NCI-H187 (cell line): ENCODE measurements around the gene PKP1.

ENCODE experiments used
- DNase-seq, 2 experiments: peaks; one replicate each; lab custom pipeline; 2025; lab: John Stamatoyannopoulos, UW

The PKP1 gene

DNA sequence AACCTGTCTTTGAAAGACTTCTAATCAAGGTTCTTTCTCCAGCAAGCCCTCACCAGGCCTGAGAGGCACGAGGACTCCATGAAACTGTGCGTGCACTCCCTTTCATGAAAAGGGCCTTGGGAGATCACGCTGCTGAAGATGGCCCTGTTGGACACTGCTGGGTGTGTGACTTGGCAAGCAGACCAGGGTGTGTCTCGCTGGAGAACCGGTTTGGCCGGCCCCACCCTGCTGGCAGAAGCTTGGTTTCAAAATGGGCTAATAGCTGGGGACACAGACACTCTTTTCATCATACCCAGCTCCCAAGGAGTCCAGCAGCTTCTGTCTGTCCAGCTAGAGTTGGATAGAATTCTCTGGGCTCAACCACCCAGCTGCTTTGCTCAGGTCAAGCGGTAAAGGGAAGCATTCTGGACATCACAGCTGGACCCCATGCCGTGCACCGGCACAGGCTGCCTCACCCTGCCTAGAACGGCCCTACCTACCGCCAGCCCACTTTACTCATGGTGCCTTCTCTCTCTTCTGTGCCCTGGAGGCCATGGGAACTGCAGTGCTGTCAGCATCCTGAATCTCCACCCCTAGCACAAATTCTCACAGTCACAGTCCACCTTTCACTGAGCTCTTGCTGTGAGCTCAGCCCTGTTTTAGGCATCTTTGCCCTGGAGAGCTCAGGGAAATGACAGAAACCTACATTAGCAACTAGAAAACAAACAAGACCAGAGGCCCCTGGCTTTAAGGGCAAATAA is 24.6 kb downstream of the PKP1 start:
- DNase-seq, result no peak

GRCh38 chr1:201309416-201309815 is 26.1 kb downstream of the PKP1 start:
- peak; percentile 13 to 62 for DNase-seq

- DNase-seq, result no peak
These were observed 27.1 kb downstream of the PKP1 start for GRCh38 chr1:201310251-201310985.

DNA sequence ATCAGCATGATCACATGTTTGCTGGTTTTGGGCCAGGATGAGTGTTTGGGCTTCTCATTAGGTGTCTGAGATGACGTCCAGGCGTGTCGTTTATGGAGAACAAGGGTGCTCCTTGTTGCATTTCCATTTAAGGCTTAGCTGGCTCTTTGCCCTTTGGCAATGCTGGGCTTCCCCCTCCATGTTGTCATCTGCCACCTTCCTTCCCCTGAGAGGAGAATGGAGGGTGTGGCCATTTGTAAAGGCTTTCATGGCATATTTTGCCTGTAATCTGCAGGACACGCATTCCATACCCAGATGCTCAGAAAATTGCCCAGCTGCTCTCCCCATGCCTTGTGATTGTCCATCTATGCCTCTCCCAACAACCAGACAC is 27.7 kb downstream of the PKP1 start:
- DNase-seq, result no peak

DNA sequence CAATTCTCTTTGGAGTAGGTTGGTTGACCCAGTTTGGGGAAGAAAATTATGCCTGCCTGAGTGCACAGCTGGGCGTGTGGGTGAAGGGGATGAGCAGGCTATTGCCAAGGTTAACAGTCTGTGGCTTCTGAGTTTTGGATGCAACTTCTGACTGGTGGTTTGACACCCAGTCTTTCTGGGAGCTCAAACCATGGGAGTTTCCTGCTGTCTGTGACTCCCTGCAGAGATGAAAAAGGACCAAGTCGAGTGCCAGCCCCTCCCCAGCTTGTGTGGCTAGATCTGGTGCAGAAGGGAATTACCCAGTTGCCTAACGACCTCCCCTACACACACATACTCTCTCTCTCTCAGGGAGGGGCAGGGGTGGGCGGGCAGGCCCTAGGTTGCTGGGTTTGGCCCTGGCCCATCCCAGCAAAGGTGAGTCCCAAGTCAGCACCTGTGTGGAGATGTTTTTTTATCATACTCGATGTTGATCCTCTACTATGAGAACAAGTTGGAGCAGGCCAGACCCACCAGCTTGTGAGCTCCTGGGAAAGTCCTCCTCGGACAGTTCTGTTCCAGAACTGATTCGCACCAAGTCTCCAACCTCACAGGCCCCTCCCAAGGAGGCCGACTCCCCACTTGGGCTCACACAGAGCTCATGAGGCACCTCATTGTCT is 28.2 kb downstream of the PKP1 start:
- DNase-seq, result no peak

- no peak for DNase-seq
These were observed 29.0 kb downstream of the PKP1 start for GRCh38 chr1:201312298-201312697.

GRCh38 chr1:201313086-201313485 is 29.8 kb downstream of the PKP1 start:
- DNase-seq, result no peak

- no peak for DNase-seq
These were observed 33.2 kb downstream of the PKP1 start for GRCh38 chr1:201316556-201316955.

DNA sequence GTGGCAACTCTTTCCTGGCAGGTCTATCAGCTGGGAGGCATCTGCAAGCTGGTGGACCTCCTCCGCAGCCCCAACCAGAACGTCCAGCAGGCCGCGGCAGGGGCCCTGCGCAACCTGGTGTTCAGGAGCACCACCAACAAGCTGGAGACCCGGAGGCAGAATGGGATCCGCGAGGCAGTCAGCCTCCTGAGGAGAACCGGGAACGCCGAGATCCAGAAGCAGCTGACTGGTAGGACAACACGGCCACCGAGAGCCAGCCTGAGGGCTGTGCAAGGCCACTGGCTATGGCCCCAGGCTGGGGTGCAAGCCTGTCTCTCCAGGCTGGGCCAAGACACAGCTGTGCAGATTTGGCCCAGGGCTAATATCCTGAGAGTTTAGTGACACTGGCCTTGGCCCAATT is 34.2 kb downstream of the PKP1 start:
- DNase-seq, result no peak

DNA sequence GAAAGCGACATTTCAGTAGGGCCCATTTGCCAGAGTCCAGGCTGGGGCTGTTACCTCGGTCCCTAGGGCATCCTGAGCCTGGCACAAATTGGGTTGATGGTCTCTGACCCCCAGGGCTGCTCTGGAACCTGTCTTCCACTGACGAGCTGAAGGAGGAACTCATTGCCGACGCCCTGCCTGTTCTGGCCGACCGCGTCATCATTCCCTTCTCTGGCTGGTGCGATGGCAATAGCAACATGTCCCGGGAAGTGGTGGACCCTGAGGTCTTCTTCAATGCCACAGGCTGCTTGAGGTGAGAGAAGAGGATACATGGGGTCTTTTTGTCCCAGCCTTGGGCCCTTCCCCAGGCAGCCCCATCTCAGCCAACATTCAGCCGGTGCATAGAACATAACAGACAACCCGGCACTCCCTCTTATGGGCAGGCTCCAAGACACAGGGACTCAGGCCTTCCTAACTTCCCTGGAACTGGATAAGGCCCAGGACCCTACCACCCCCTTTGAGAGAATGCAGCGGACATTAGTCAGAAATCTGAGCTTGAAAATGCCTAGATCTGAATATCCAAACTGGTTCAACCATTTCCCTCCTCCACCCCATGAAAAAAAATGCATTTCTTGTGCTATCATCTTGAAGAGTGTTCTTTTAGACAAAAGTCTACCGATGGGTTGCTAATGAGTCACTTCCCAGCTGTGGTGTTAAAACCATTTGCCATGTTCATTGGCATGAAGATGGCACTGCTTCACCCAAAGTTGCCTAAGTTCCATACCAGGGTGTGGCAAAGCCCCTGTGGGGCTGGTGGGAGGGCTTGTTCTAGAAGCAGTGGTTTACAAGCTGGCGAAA is 35.4 kb downstream of the PKP1 start:
- no peak for DNase-seq

DNA sequence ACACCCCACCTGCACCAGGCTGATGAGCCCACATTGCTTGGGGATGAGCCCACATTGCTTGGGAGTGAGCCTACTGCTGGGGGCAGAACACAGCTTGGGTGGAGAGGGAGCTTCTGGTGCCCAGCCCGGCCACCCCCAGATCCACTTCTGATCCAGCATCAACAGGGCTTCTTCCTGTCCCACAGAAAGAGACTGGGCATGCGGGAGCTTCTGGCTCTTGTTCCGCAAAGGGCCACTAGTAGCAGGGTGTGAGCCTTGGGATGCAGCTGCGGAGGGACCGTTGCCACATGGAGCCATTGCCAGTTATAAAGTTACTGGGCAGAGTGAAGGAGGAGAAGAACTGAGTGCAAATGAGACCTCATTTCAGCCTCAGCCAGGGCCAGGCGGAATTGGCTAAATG is 36.3 kb downstream of the PKP1 start:
- DNase-seq, result no peak

DNA sequence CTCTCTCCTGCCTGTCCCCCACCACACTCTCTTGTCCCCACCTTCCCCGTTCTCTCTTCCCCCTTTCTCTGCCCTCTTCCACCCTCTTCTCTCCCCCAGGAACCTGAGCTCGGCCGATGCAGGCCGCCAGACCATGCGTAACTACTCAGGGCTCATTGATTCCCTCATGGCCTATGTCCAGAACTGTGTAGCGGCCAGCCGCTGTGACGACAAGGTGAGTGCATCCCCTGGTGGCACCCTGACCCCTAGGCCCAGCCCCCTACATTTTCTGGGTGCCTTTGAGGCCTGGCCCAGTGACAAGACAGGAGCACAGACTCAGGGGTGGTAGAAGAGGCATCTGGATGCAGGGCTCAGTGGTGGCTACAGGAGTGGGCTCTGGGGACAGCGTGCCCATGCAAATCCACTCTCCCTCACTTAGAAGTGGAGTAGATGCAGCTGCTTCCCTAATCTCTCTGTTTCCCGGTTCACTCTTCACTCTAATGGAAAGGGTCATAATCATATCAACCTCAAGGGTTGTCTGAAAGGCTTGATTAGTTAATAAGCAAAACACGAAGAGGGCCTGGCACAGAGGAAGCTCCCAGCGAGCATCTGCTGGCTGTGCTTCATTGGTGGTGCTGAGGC is 37.0 kb downstream of the PKP1 start:
- no peak for DNase-seq

- DNase-seq, result no peak
These were observed 38.6 kb downstream of the PKP1 start for GRCh38 chr1:201321826-201322390.

- DNase-seq, result no peak
These were observed 39.6 kb downstream of the PKP1 start for GRCh38 chr1:201322653-201323510.

DNA sequence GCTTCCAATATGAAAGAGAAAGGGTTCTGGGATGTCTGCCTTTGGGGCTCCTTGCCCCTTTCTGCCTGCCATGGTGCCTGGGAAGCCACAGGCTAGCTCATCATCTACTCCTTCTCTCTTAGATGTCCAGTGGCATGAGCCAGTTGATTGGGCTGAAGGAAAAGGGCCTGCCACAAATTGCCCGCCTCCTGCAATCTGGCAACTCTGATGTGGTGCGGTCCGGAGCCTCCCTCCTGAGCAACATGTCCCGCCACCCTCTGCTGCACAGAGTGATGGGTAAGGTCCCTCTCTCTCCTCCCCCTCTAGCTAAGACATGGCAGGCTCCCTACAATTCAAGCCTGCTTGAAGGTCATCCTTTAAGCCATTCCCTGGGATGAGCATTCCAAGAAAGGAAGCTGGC is 41.0 kb downstream of the PKP1 start:
- no peak for DNase-seq

GRCh38 chr1:201324821-201325677 is 41.7 kb downstream of the PKP1 start:
- DNase-seq, result no peak

DNA sequence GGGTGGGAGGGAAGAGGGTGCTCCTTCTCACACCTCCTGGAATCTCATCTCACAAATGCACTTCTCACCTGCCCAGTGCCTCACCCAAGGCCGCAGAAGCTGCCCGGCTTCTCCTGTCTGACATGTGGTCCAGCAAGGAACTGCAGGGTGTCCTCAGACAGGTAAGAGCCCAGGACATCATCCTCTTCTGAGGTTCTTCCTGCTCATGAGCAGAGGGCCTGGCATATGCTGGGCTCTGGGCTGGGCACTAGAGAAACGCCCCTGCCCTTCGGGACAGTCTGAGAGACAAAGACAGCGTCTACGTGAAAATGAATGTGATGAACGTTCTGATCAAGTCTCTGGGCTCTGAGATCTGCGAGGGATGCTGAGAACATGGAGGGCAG is 42.4 kb downstream of the PKP1 start:
- DNase-seq, result no peak

GRCh38 chr1:201326710-201327109 is 43.4 kb downstream of the PKP1 start:
- no peak for DNase-seq

DNA sequence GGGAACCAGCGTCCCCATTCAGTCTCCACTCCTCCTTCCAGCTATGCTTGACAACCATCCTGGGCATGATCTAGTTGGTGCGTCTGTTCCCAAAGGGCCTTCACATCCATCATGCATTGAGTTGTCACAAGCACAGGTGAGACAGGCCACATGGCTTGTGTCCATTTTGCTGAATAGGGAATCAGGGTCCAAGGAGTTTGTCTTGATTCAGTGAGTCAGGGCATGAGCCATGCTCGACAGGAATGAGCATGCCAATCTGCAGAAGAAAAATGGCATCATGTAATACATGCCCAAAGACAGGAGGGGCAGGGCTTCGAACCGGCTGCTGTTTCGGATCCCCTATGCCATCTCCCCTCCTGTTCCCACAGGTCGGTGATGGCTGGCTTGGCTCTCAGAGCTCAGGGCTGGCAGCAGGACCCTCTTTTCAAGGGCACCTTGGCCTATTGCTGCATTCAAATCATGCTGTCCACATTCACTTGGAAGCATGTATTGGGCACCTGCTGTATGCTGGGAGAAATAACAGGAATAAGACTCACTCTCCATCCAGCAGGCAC is 44.5 kb downstream of the PKP1 start:
- no peak for DNase-seq
